LNCaP clone FGC (cell line): ENCODE data around the gene TMEM255A.

Source experiments
- DNase-seq: peaks from one replicate; pipeline ENCODE4 v3.0.0-alpha.2; 2011; ENCODE audit warnings: low read depth
- H3K4me3 ChIP-seq: 2 replicates; pipeline ENCODE4 v1.5.1; 2011; ENCODE audit warnings: mild to moderate bottlenecking, low read depth, low read length, control low read depth
- TF ChIP-seq, protein P1 (sequence below): IDR thresholded peaks from 2 replicates; pipeline ENCODE4 v1.5.1; 2012; ENCODE audit warnings: mild to moderate bottlenecking; ENCODE audit not compliant: control insufficient read depth, insufficient read depth; ENCODE audit errors: extremely low read depth

TMEM255A gene

DNA sequence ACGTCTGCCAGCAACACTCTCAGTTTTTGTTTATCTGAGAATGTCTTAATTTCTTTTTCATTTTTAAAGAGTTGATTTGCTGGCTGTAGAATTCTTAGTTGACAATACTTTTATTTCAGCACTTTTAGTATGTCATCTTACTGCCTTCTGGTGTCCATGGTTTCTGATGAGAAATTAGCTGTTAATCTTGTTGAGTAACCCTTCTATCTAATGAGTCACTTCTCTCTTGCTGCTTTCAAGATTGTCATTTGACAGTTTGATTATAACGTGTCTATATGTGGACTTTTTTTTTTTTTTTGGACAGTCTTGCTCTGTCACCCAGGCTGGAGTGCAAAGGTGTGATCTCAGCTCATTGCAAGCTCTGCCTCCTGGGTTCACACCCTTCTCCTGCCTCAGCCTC lies 24.0 kb upstream of the TMEM255A start:
- TF ChIP-seq, protein P1, sequence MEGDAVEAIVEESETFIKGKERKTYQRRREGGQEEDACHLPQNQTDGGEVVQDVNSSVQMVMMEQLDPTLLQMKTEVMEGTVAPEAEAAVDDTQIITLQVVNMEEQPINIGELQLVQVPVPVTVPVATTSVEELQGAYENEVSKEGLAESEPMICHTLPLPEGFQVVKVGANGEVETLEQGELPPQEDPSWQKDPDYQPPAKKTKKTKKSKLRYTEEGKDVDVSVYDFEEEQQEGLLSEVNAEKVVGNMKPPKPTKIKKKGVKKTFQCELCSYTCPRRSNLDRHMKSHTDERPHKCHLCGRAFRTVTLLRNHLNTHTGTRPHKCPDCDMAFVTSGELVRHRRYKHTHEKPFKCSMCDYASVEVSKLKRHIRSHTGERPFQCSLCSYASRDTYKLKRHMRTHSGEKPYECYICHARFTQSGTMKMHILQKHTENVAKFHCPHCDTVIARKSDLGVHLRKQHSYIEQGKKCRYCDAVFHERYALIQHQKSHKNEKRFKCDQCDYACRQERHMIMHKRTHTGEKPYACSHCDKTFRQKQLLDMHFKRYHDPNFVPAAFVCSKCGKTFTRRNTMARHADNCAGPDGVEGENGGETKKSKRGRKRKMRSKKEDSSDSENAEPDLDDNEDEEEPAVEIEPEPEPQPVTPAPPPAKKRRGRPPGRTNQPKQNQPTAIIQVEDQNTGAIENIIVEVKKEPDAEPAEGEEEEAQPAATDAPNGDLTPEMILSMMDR, result no peak
- no peak for DNase-seq

DNA sequence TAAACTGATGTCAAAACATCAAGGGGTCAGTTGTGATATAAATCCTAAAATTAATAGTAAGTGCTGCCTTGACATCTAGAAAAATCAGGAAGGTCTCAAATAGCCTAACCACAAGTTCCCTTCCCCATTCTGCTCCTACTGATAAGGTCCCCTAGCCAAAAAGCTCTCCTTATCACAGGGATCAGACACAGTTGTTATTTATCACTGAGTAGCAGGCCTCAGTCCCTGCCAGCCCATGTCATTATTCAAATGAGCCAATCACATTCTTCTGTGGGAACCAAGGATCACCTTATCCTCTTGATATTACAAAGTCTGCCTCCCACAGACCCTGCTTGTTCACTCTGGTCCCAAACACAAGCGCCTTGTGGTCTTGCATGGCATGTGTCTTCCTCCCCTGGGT lies 23.3 kb upstream of the TMEM255A start:
- H3K4me3 ChIP-seq, result no peak overlapping the region
- DNase-seq, result no peak
- TF ChIP-seq, protein P1, result no peak

More for the DNA sequence above, 24.0 kb upstream of the TMEM255A start:
- no peak overlapping the region for H3K4me3 ChIP-seq

DNA sequence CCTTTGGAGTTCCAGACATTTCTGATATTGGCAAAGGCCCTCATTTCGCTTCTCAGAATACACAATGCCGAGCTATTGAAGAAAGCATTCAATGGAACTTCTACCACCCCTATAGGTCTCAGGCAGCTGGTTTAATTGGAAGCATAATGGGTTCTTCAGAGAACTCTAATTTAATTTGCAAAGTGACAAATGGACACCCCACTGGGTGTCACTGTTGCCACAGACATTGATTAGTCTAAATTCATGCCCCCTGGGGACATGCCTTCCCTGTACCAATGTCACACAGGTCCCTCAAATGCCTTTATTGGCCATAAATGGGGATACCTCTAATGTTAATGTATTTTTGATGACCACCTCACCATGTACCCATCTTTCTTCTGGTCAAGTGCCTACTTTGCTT lies 22.9 kb upstream of the TMEM255A start:
- TF ChIP-seq, protein P1, result no peak
- H3K4me3 ChIP-seq, result no peak overlapping the region

DNA sequence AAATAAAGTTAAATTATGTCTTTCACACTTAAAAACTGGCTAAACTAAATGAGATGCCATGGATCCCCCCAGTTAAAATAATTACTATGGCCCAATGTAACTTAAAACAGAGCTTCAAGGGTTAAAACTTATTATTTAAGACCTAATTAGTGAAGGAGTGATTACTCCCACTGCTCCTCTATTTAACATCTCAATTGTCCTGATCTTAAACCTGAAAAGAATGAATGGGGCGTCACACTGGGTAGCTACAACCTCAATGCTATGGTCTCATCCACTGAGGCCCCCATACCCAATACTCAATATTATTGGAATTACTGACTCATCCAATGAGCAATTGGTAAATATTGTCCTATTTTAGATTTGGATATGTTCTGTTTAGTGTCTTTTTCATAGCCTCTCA lies 21.1 kb upstream of the TMEM255A start:
- H3K4me3 ChIP-seq, result no peak overlapping the region
- TF ChIP-seq, protein P1, result no peak
- DNase-seq, result no peak

More for the DNA sequence above, 22.9 kb upstream of the TMEM255A start:
- no peak for DNase-seq

DNA sequence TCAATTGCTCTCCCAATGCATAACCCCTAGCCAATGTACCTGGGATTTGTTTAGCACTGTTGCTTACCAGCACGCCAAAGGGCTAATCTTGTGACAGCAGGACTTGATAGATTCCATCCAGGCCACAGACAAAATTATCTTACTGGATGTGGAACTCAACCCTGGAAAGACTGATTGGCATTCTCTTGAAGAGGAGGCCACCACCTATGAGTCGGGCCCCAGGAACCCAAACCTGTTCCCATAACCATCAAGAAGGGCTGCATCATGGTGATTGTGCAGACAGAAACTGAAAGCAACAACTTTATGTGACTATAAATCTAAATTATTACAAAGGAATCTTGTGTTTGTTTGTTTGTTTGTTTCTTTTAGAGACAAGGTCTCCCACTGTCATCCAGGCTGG lies 19.9 kb upstream of the TMEM255A start:
- TF ChIP-seq, protein P1, result no peak
- no peak for DNase-seq
- no peak overlapping the region for H3K4me3 ChIP-seq

DNA sequence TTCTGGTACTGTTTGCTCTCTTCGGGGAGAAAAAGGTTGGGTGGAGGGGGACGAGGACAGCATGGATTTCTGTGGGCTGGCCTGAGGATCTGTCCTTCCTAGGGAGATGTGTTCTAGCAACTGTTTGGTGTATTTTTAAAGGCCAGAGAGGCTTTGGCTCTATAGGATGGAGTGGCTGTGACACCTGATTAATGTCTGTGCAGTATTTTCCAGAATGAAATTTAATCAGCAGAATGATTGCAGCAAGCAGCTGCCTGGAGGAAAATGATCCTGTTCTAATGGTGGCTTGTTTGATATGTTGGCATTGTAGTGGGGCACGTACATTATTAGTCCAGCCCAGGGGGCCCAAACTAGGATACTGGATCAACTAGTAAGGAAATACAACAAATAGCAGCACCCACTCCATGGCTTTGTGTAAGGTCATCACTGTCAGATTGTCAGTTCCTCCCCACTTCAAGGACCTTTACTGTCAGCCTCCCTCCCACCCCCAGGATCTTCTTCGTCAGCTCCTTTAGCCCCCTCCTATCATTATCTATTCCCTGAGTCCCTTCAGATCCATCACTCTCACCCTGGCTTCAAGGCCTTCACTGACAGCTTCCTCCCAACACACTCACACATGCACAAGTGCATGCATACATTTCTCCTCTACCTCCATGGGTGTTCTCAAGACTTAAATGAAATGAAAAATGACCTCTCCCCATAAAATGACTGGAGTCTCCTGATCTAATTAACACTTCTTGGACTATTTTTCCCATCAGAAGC lies 10.4 kb upstream of the TMEM255A start:
- DNase-seq, result no peak
- TF ChIP-seq, protein P1, result no peak
- no peak overlapping the region for H3K4me3 ChIP-seq

DNA sequence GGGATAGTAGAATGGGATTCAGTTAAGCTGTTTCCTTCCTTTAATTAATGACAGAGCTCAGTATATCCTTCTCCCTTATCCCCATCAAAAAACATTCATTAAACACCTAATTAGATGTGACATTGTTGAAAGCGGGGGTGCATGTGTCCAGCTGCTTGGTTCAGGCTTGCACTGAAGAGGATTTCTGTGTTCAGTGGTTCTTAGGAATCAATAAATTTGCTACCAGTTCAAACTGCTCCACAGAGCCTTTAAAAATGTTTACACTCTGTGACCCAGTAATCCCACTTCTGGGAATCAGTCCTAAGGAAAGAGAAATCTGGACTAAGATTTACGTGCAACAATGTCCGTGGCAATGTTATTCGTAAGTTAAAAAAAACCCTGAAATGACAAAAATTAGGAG lies 7.2 kb upstream of the TMEM255A start:
- TF ChIP-seq, protein P1, result no peak
- H3K4me3 ChIP-seq, result no peak overlapping the region
- no peak for DNase-seq
